ENCODE data around the gene B3GNT7.

DNA sequence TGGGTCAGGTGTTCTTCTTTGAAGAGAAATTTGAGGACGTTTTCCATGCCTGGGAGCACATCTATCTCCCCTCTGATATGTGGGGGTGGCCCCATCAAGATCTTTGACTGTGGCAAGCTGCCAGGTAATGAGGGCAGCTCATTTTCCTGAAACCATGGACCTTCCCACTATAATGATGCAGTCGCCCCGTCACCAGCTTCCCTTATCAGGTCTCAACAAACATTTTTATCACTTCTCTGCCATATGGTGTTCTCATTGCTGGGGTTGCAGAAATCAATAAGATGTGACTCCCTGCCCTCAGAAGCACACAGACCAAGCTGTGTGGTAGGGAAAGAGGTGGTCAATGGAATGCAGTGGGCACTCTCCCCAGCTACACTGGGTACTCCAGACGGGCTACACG, 48.4 kb upstream of the B3GNT7 start:
- TF ChIP-seq POLR2A (IDR thresholded peaks at IDR 0.05; ENCODE audit: low read depth, low read length) (no peak), NFE2L2 (IDR thresholded peaks at IDR 0.05; ENCODE audit: low read depth, low read length) (no peak)
- TF ChIP-seq, protein P1, sequence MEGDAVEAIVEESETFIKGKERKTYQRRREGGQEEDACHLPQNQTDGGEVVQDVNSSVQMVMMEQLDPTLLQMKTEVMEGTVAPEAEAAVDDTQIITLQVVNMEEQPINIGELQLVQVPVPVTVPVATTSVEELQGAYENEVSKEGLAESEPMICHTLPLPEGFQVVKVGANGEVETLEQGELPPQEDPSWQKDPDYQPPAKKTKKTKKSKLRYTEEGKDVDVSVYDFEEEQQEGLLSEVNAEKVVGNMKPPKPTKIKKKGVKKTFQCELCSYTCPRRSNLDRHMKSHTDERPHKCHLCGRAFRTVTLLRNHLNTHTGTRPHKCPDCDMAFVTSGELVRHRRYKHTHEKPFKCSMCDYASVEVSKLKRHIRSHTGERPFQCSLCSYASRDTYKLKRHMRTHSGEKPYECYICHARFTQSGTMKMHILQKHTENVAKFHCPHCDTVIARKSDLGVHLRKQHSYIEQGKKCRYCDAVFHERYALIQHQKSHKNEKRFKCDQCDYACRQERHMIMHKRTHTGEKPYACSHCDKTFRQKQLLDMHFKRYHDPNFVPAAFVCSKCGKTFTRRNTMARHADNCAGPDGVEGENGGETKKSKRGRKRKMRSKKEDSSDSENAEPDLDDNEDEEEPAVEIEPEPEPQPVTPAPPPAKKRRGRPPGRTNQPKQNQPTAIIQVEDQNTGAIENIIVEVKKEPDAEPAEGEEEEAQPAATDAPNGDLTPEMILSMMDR (conservative IDR thresholded peaks at IDR 0.05; ENCODE audit: low read depth, low read length), result no peak
- TF ChIP-seq, protein P2, sequence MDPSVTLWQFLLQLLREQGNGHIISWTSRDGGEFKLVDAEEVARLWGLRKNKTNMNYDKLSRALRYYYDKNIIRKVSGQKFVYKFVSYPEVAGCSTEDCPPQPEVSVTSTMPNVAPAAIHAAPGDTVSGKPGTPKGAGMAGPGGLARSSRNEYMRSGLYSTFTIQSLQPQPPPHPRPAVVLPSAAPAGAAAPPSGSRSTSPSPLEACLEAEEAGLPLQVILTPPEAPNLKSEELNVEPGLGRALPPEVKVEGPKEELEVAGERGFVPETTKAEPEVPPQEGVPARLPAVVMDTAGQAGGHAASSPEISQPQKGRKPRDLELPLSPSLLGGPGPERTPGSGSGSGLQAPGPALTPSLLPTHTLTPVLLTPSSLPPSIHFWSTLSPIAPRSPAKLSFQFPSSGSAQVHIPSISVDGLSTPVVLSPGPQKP (IDR thresholded peaks at IDR 0.05; ENCODE audit: borderline replicate concordance, low read depth, low read length), result no peak

Data from IMR-90 (cell line).